MV-4-11 (cell line): ENCODE results near the gene KDM6A.
"Not testable (repeated sequence)": the region's sequence is repeated elsewhere in the genome, so short reads cannot be mapped to it uniquely, and the experiment has no call there.

Experiments
- DNase-seq: peaks from one replicate; lab custom pipeline; 2025; lab: John Stamatoyannopoulos, UW

The KDM6A gene

GRCh38 chrX:44872821-44873414, at the start of gene KDM6A:
KDM6A (plus strand) TSS chrX:44873188; CDS start chrX:44873552, 364 bp downstream.
- DNase-seq, result peak; percentile 92

- DNase-seq, result not testable (repeated sequence)
Measured at GRCh38 chrX:44823193-44823592, 49.8 kb upstream of the KDM6A start.

- no peak for DNase-seq
Measured at GRCh38 chrX:44828008-44828605, 44.9 kb upstream of the KDM6A start.

- DNase-seq, result no peak
Measured at GRCh38 chrX:44829832-44830231, 43.2 kb upstream of the KDM6A start.

GRCh38 chrX:44842550-44843317, 30.3 kb upstream of the KDM6A start:
- no peak for DNase-seq

- DNase-seq, result no peak
Measured at GRCh38 chrX:44843318-44843702, 29.7 kb upstream of the KDM6A start.

- no peak for DNase-seq
Measured at GRCh38 chrX:44843753-44844152, 29.2 kb upstream of the KDM6A start, which contains the start of gene DUSP21. DUSP21 (plus strand) TSS chrX:44844021; CDS start chrX:44844133, 112 bp downstream.

- no peak for DNase-seq
Measured at GRCh38 chrX:44844204-44844603, 28.8 kb upstream of the KDM6A start.

GRCh38 chrX:44850891-44851290, 22.1 kb upstream of the KDM6A start:
- not testable (repeated sequence) for DNase-seq

GRCh38 chrX:44871114-44871645, 1.8 kb upstream of the KDM6A start:
- DNase-seq, result no peak

- DNase-seq, result no peak
Measured at GRCh38 chrX:44871931-44872820, 812 bp upstream of the KDM6A start.

- DNase-seq, result peak; percentile 33
Measured at GRCh38 chrX:44873415-44874276, 658 bp downstream of the KDM6A start.

GRCh38 chrX:44874420-44875184, 1.6 kb downstream of the KDM6A start:
- no peak for DNase-seq

- DNase-seq, result no peak
Measured at GRCh38 chrX:44875185-44875489, 2.1 kb downstream of the KDM6A start.

GRCh38 chrX:44876086-44876485, 3.1 kb downstream of the KDM6A start:
- no peak for DNase-seq

GRCh38 chrX:44876767-44877166, 3.8 kb downstream of the KDM6A start:
- no peak for DNase-seq

- DNase-seq, result no peak
Measured at GRCh38 chrX:44878780-44879179, 5.8 kb downstream of the KDM6A start.

- DNase-seq, result no peak
Measured at GRCh38 chrX:44881549-44881948, 8.6 kb downstream of the KDM6A start.

GRCh38 chrX:44882635-44883034, 9.6 kb downstream of the KDM6A start:
- no peak for DNase-seq

- no peak for DNase-seq
Measured at GRCh38 chrX:44884944-44885343, 12.0 kb downstream of the KDM6A start.
